H9 (cell line): ENCODE measurements around the gene VWA1. TPM values are rescaled to one million over a fixed set of nuclear protein-coding genes. Genes with fewer than 3 reads are reported as not detected.

Experiments
- DNase-seq: peaks from one replicate; pipeline ENCODE4 v3.0.0-alpha.2; 2017
- H2AFZ ChIP-seq: one replicate; pipeline ENCODE4 v1.6.1; 2013; ENCODE audit warnings: mild to moderate bottlenecking, low read length, control low read depth, moderate library complexity
- H2AK5ac ChIP-seq: 2 replicates; pipeline ENCODE4 v1.6.1; 2013; ENCODE audit warnings: low read length, control low read depth, mixed read lengths; ENCODE audit not compliant: insufficient read length
- H2BK120ac ChIP-seq: one replicate; pipeline ENCODE4 v1.6.1; 2013; ENCODE audit warnings: low read depth, mild to moderate bottlenecking, low read length, control low read depth, inconsistent platforms; ENCODE audit not compliant: poor library complexity, severe bottlenecking
- H2BK12ac ChIP-seq: 2 replicates; pipeline ENCODE4 v1.6.1; 2013; ENCODE audit warnings: low read length, control low read depth, mixed read lengths, low read depth; ENCODE audit not compliant: insufficient read length
- H2BK15ac ChIP-seq: 2 replicates; pipeline ENCODE4 v1.6.1; 2013; ENCODE audit warnings: low read depth, low read length, control low read depth
- H2BK20ac ChIP-seq: one replicate; pipeline ENCODE4 v1.6.1; 2013; ENCODE audit warnings: low read depth, mild to moderate bottlenecking, low read length, control low read depth, inconsistent platforms; ENCODE audit not compliant: poor library complexity, severe bottlenecking
- H2BK5ac ChIP-seq: 2 replicates; pipeline ENCODE4 v1.6.1; 2013; ENCODE audit warnings: low read length, control low read depth, mixed read lengths; ENCODE audit not compliant: insufficient read length
- H3K14ac ChIP-seq: 2 replicates; pipeline ENCODE4 v1.6.1; 2013; ENCODE audit warnings: low read length, control low read depth; ENCODE audit not compliant: insufficient read depth
- H3K18ac ChIP-seq: 2 replicates; pipeline ENCODE4 v1.6.1; 2013; ENCODE audit warnings: low read depth, mild to moderate bottlenecking, mixed read lengths, low read length, control low read depth; ENCODE audit not compliant: insufficient read length
- H3K23ac ChIP-seq: 2 replicates; pipeline ENCODE4 v1.6.1; 2013; ENCODE audit warnings: low read length, control low read depth, mixed read lengths, low read depth; ENCODE audit not compliant: insufficient read length
- H3K23me2 ChIP-seq: 2 replicates; pipeline ENCODE4 v1.6.1; 2013; ENCODE audit warnings: low read depth, mild to moderate bottlenecking, mixed read lengths, low read length, control low read depth; ENCODE audit not compliant: insufficient read length, poor library complexity, severe bottlenecking
- H3K27ac ChIP-seq: 2 replicates; pipeline ENCODE4 v1.5.1; 2013; ENCODE audit warnings: low read length, control low read depth, mixed read lengths, low read depth; ENCODE audit not compliant: insufficient read length
- H3K27me3 ChIP-seq: 2 replicates; pipeline ENCODE4 v1.6.1; 2013; ENCODE audit warnings: low read length, control low read depth, inconsistent platforms; ENCODE audit not compliant: insufficient read depth
- H3K4ac ChIP-seq: 2 replicates; pipeline ENCODE4 v1.6.1; 2013; ENCODE audit warnings: low read depth, mild to moderate bottlenecking, control low read depth, inconsistent platforms, low read length, moderate library complexity
- H3K4me1 ChIP-seq: 2 replicates; pipeline ENCODE4 v1.6.1; 2013; ENCODE audit warnings: low read length, control low read depth, inconsistent platforms; ENCODE audit not compliant: insufficient read depth
- H3K4me2 ChIP-seq: 2 replicates; pipeline ENCODE4 v1.6.1; 2013; ENCODE audit warnings: low read length, control low read depth, mixed read lengths; ENCODE audit not compliant: insufficient read length, insufficient read depth
- H3K56ac ChIP-seq: 2 replicates; pipeline ENCODE4 v1.6.1; 2013; ENCODE audit warnings: low read depth, mild to moderate bottlenecking, mixed read lengths, low read length, control low read depth; ENCODE audit not compliant: insufficient read length
- H3K79me1 ChIP-seq: 2 replicates; pipeline ENCODE4 v1.6.1; 2013; ENCODE audit warnings: low read depth, mild to moderate bottlenecking, moderate library complexity, low read length, control low read depth, inconsistent platforms; ENCODE audit not compliant: insufficient read depth, poor library complexity, severe bottlenecking
- H3K79me2 ChIP-seq: 2 replicates; pipeline ENCODE4 v1.6.1; 2013; ENCODE audit warnings: low read length, control low read depth, inconsistent platforms; ENCODE audit not compliant: insufficient read depth
- H3K9ac ChIP-seq: 2 replicates; pipeline ENCODE4 v1.6.1; 2013; ENCODE audit warnings: low read length, control low read depth, mixed read lengths; ENCODE audit not compliant: insufficient read length; ENCODE audit errors: extremely low read depth
- H3K9me3 ChIP-seq: one replicate; pipeline ENCODE4 v1.6.1; 2013; ENCODE audit warnings: low read depth, low read length, inconsistent platforms; ENCODE audit not compliant: control insufficient read depth
- H3T11ph ChIP-seq: one replicate; pipeline ENCODE4 v1.6.1; 2013; ENCODE audit warnings: mild to moderate bottlenecking, low read length, control low read depth, inconsistent platforms
- H4K20me1 ChIP-seq: one replicate; pipeline ENCODE4 v1.6.1; 2013; ENCODE audit not compliant: control insufficient read depth, insufficient read length, insufficient read depth
- H4K5ac ChIP-seq: 2 replicates; pipeline ENCODE4 v1.6.1; 2013; ENCODE audit warnings: low read depth, mild to moderate bottlenecking, mixed read lengths, low read length, control low read depth; ENCODE audit not compliant: insufficient read length
- H4K8ac ChIP-seq: replicated peaks from 2 replicates; pipeline ENCODE4 v1.6.1; 2013; ENCODE audit warnings: low read length, control low read depth, mixed read lengths, low read depth; ENCODE audit not compliant: insufficient read length
- H4K91ac ChIP-seq: 2 replicates; pipeline ENCODE4 v1.6.1; 2013; ENCODE audit warnings: low read depth, mild to moderate bottlenecking, moderate library complexity, mixed read lengths, low read length, control low read depth; ENCODE audit not compliant: insufficient read length
- H3K27ac Mint-ChIP-seq, 3 experiments: 2 replicates in 2 of 3; 3 replicates in 1 of 3; pipeline ENCODE4 v1.8.0; 2020 to 2021; ENCODE audit warnings: mixed read lengths in 3 of 3, mild to moderate bottlenecking in 1 of 3, moderate library complexity in 1 of 3
- H3K27me3 Mint-ChIP-seq: 2 replicates; pipeline ENCODE4 v1.8.0; 2021; ENCODE audit warnings: low read depth, mild to moderate bottlenecking, moderate library complexity, mixed read lengths
- H3K36me3 Mint-ChIP-seq, 3 experiments: 2 replicates in 2 of 3; 3 replicates in 1 of 3; pipeline ENCODE4 v1.8.0; 2020 to 2021; ENCODE audit warnings: low read depth in 3 of 3, mixed read lengths in 3 of 3; ENCODE audit not compliant: insufficient read depth in 1 of 3
- H3K4me1 Mint-ChIP-seq, 2 experiments: 2 replicates each; pipeline ENCODE4 v1.8.0; 2020; ENCODE audit warnings: mixed read lengths in 2 of 2
- H3K4me3 Mint-ChIP-seq, 2 experiments: 2 replicates in 1 of 2; 3 replicates in 1 of 2; pipeline ENCODE4 v1.8.0; 2020 to 2021; ENCODE audit warnings: mild to moderate bottlenecking in 2 of 2, mixed read lengths in 2 of 2, moderate library complexity in 1 of 2
- H3K9me3 Mint-ChIP-seq, 2 experiments: 2 replicates in 1 of 2; 3 replicates in 1 of 2; pipeline ENCODE4 v1.8.0; 2020; ENCODE audit warnings: mild to moderate bottlenecking in 2 of 2, mixed read lengths in 2 of 2, moderate library complexity in 1 of 2
- CTCF ChIP-seq: fragments of 200-600 bp; sonication (generic); conservative IDR thresholded peaks from 3 replicates; pipeline ENCODE4 v1.8.0; 2021; ENCODE audit warnings: antibody characterized with exemption, mild to moderate bottlenecking
- WGBS: extraction: QIAGEN DNeasy Blood & Tissue Kit; methylation state at CpG from one replicate; pipeline ENCODE4 v1.1.7; 2013; ENCODE audit warnings: missing lambda C conversion rate, low lambda C conversion rate, mixed read lengths; ENCODE audit not compliant: insufficient read length; ENCODE audit errors: extremely low coverage; 5-methylcytosine and 5-hydroxymethylcytosine counted together
- total RNA-seq: library from RNA; stranded (reverse); gene quantifications from 2 replicates; pipeline ENCODE4 v1.2.1, GENCODE V29; 2021

The VWA1 gene
- total RNA-seq, 1 experiment from 2014 or later, result 57.1 TPM

DNA sequence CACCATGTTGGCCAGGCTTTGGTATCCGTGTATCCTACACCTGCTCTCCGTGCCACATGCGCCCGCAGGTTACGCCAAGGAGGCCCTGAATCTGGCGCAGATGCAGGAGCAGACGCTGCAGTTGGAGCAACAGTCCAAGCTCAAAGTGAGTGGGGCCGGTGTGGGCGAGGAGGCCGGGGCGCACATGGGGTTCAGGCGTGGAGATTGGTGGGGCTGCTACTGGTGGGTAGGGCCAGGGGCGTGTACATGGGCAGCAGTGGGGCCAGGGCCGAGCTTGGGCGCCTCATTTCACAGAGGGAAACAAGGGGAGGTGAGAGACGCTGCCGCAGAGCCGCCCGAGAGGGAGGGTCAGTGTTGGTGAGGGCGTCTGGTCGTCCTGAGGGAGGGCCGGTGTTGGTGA is 41.7 kb downstream of the VWA1 start:
- no peaks in the 10 kb centered on the region for H3K4me1 ChIP-seq
- no peak overlapping the region for H4K8ac ChIP-seq
- H3K36me3 Mint-ChIP-seq, result peaks cover 22 to 44% (median 42%) of the 10 kb centered on the region in 3 experiments
- H3K79me2 ChIP-seq, result peaks cover 8% of the 10 kb centered on the region; the same call in 1 of the 2 replicates
- DNase-seq, result no peak
- no peak overlapping the region for H3K4ac ChIP-seq
- no peak for TF ChIP-seq CTCF
- H3K27ac Mint-ChIP-seq, result no peak overlapping the region; a peak in 1 of 7 replicates
- no peak overlapping the region for H3K27ac ChIP-seq
- no peaks in the 10 kb centered on the region for H3K4me1 Mint-ChIP-seq
- H3K9me3 ChIP-seq, result no peaks in the 10 kb centered on the region
- H2AFZ ChIP-seq, result no peak overlapping the region
- no peak overlapping the region for H2BK15ac ChIP-seq
- no peak overlapping the region for H3K56ac ChIP-seq
- H3K27me3 Mint-ChIP-seq, result no peaks in the 10 kb centered on the region
- H3K79me1 ChIP-seq, result peaks cover 11% of the 10 kb centered on the region
- H2BK5ac ChIP-seq, result no peak overlapping the region
- H3K9me3 Mint-ChIP-seq, result no peaks in the 10 kb centered on the region
- no peak overlapping the region for H3K18ac ChIP-seq
- H3K4me2 ChIP-seq, result no peak overlapping the region
- H3K9ac ChIP-seq, result no peak overlapping the region
- H3K23me2 ChIP-seq, result peaks cover 4% of the 10 kb centered on the region
- H2BK120ac ChIP-seq, result no peak overlapping the region
- H2BK20ac ChIP-seq, result no peak overlapping the region
- no CpG with 5 or more reads among the region's 22 CpGs for WGBS
- no peaks in the 10 kb centered on the region for H3K27me3 ChIP-seq
- no peak overlapping the region for H3K4me3 Mint-ChIP-seq
- H4K91ac ChIP-seq, result no peak overlapping the region
- no peak overlapping the region for H4K5ac ChIP-seq
- H3K23ac ChIP-seq, result no peak overlapping the region
- no peak overlapping the region for H3T11ph ChIP-seq
- no peak overlapping the region for H2AK5ac ChIP-seq
- no peak overlapping the region for H2BK12ac ChIP-seq
- H4K20me1 ChIP-seq, result no peaks in the 10 kb centered on the region
- no peak overlapping the region for H3K14ac ChIP-seq
